AG04450 (cell line): ENCODE results near the gene ROBO1. TPM values are rescaled to one million over a fixed set of nuclear protein-coding genes. Genes with fewer than 3 reads are reported as not detected.

Experiments
- CTCF ChIA-PET: fragments of 300-600, 350-600 bp; formaldehyde crosslinking; extraction: SDS; loops from one replicate; lab custom pipeline; 2022; ENCODE audit warnings: antibody characterized with exemption, inconsistent platforms; lab: Charles Lee
- POLR2A ChIA-PET: fragments of 350-600 bp; formaldehyde crosslinking; extraction: SDS; loops from one replicate; lab custom pipeline; 2021; ENCODE audit warnings: antibody characterized with exemption, inconsistent platforms; lab: Yijun Ruan, JAX
- DNase-seq: peaks from one replicate; pipeline ENCODE4 v3.0.0-alpha.2; 2011; ENCODE audit warnings: low read depth, low spot score
- H3K27ac ChIP-seq: one replicate; pipeline ENCODE4 v1.5.1; 2012; ENCODE audit warnings: low read depth, low read length, control low read depth
- H3K27me3 ChIP-seq: one replicate; pipeline ENCODE4 v1.6.0; 2012; ENCODE audit warnings: low read length; ENCODE audit not compliant: control insufficient read depth, insufficient read depth
- H3K4me3 ChIP-seq: 2 replicates; pipeline ENCODE4 v1.5.1; 2011; ENCODE audit warnings: mild to moderate bottlenecking, low read depth, low read length, control low read depth
- H3K9me3 ChIP-seq: 2 replicates; pipeline ENCODE4 v1.5.1; 2012; ENCODE audit warnings: low read length; ENCODE audit not compliant: control insufficient read depth, insufficient read depth
- CTCF ChIP-seq: IDR thresholded peaks from 2 replicates; pipeline ENCODE4 v1.5.1; 2011; ENCODE audit warnings: low read depth, low read length, control low read depth, inconsistent platforms
- polyA plus RNA-seq: library from polyadenylated mRNA; depleted of rRNA; stranded (reverse); fragments of >200 nt; gene quantifications from 2 replicates; pipeline ENCODE4 v1.2.3, GENCODE V29; 2011

Gene ROBO1
- polyA plus RNA-seq, 1 experiment, result 66.0 TPM

- no peak overlapping the region for H3K27ac ChIP-seq
- TF ChIP-seq CTCF, result no peak
- CTCF ChIA-PET, result no interaction called here
- POLR2A ChIA-PET, result no interaction called here
- no peaks in the 10 kb centered on the region for H3K9me3 ChIP-seq
- H3K27me3 ChIP-seq, result no peaks in the 10 kb centered on the region
- no peak overlapping the region for H3K4me3 ChIP-seq
- DNase-seq, result no peak
These were observed 912.6 kb downstream of the ROBO1 start for GRCh38 chr3:78855190-78855589.

GRCh38 chr3:78848392-78849288 lies 919.2 kb downstream of the ROBO1 start:
- no peak for DNase-seq
- ChIA-PET CTCF (interaction anchor here (1.4 to 1.6 kb wide), 2 partner anchors 8 to 140 kb away, joined by 3 to 4 read pairs; no protein-coding TSS in a partner anchor), POLR2A (no interaction called here)
- no peaks in the 10 kb centered on the region for H3K27me3 ChIP-seq
- no peak for TF ChIP-seq CTCF
- H3K9me3 ChIP-seq, result no peaks in the 10 kb centered on the region
- H3K4me3 ChIP-seq, result no peak overlapping the region
- H3K27ac ChIP-seq, result no peak overlapping the region

- no peak for TF ChIP-seq CTCF
- CTCF ChIA-PET, result interaction anchor here (1.6 kb wide), 1 partner anchor 9 kb away, joined by 4 read pairs; no protein-coding TSS in a partner anchor
- Histone ChIP-seq H3K27me3 (no peaks in the 10 kb centered on the region), H3K27ac (no peak overlapping the region), H3K4me3 (no peak overlapping the region), H3K9me3 (no peaks in the 10 kb centered on the region)
- POLR2A ChIA-PET, result no interaction called here
- no peak for DNase-seq
These were observed 920.2 kb downstream of the ROBO1 start for GRCh38 chr3:78847603-78848002.

GRCh38 chr3:78847203-78847602 lies 920.6 kb downstream of the ROBO1 start:
- no peaks in the 10 kb centered on the region for H3K27me3 ChIP-seq
- H3K9me3 ChIP-seq, result no peaks in the 10 kb centered on the region
- CTCF ChIA-PET, result no interaction called here
- DNase-seq, result no peak
- POLR2A ChIA-PET, result no interaction called here
- no peak for TF ChIP-seq CTCF
- no peak overlapping the region for H3K27ac ChIP-seq
- H3K4me3 ChIP-seq, result no peak overlapping the region

- no peak for TF ChIP-seq CTCF
- DNase-seq, result peak; percentile 70
- ChIA-PET CTCF (no interaction called here), POLR2A (no interaction called here)
- no peaks in the 10 kb centered on the region for H3K9me3 ChIP-seq
- H3K4me3 ChIP-seq, result no peak overlapping the region
- H3K27ac ChIP-seq, result no peak overlapping the region
- H3K27me3 ChIP-seq, result no peaks in the 10 kb centered on the region
These were observed 921.1 kb downstream of the ROBO1 start for GRCh38 chr3:78846718-78847117.
